ENCODE results near the gene PRR5. TPM values are rescaled to one million over a fixed set of nuclear protein-coding genes. Genes with fewer than 3 reads are reported as not detected.

The PRR5 gene
- total and polyA plus RNA-seq, 2 donors: 5.9 to 16.2 TPM

GRCh38 chr22:44754998-44755397, 53.0 kb downstream of the PRR5 start:
- H3K27ac ChIP-seq (ENCODE audit: low read depth in 1 of 2, low read length in 1 of 2): no peak overlapping the region
- no peak for DNase-seq (ENCODE audit: low read depth in 6 of 9, low spot score in 9 of 9)
- peaks cover 36 to 69% of the 10 kb centered on the region in 2 donors for H3K27me3 ChIP-seq (ENCODE audit: control insufficient read depth in 2 of 2, insufficient read depth in 1 of 2, low read length in 1 of 2)
- WGBS: 60% methylated on average over 7 of the region's 7 CpGs
- peaks cover 1 to 4% of the 10 kb centered on the region in 2 donors for H3K9me3 ChIP-seq (ENCODE audit: control insufficient read depth in 2 of 2, insufficient read depth in 1 of 2, low read length in 1 of 2)
- H3K4me3 ChIP-seq (ENCODE audit: low read length in 2 of 2): no peak overlapping the region
- H3K4me1 ChIP-seq (ENCODE audit: control insufficient read depth in 2 of 2, insufficient read depth in 2 of 2, low read length in 2 of 2): no peaks in the 10 kb centered on the region
- no peaks in the 10 kb centered on the region for H3K36me3 ChIP-seq (ENCODE audit: control insufficient read depth in 2 of 2, insufficient read depth in 2 of 2, low read length in 1 of 2)

GRCh38 chr22:44755417-44755816, 53.4 kb downstream of the PRR5 start:
- H3K4me1 ChIP-seq (ENCODE audit: control insufficient read depth in 2 of 2, insufficient read depth in 2 of 2, low read length in 2 of 2): no peaks in the 10 kb centered on the region
- no peak overlapping the region for H3K27ac ChIP-seq (ENCODE audit: low read depth in 1 of 2, low read length in 1 of 2)

GRCh38 chr22:44755956-44756361, 54.0 kb downstream of the PRR5 start:
- no peak overlapping the region for H3K27ac ChIP-seq (ENCODE audit: low read depth in 1 of 2, low read length in 1 of 2)
- H3K4me1 ChIP-seq (ENCODE audit: control insufficient read depth in 2 of 2, insufficient read depth in 2 of 2, low read length in 2 of 2): no peaks in the 10 kb centered on the region
- WGBS: 39% methylated on average over 9 of the region's 9 CpGs
- no peak overlapping the region for H3K4me3 ChIP-seq (ENCODE audit: low read length in 2 of 2)
- H3K27me3 ChIP-seq (ENCODE audit: control insufficient read depth in 2 of 2, insufficient read depth in 1 of 2, low read length in 1 of 2): peaks cover 31 to 65% of the 10 kb centered on the region in 2 donors
- DNase-seq (ENCODE audit: low read depth in 6 of 9, low spot score in 9 of 9): no peak
- peaks cover 1 to 4% of the 10 kb centered on the region in 2 donors for H3K9me3 ChIP-seq (ENCODE audit: control insufficient read depth in 2 of 2, insufficient read depth in 1 of 2, low read length in 1 of 2)
- no peaks in the 10 kb centered on the region for H3K36me3 ChIP-seq (ENCODE audit: control insufficient read depth in 2 of 2, insufficient read depth in 2 of 2, low read length in 1 of 2)

More at GRCh38 chr22:44755417-44755816, 53.4 kb downstream of the PRR5 start:
- no peak overlapping the region for H3K4me3 ChIP-seq (ENCODE audit: low read length in 2 of 2)
- WGBS: 54% methylated on average over 6 of the region's 6 CpGs
- no peak for DNase-seq (ENCODE audit: low read depth in 6 of 9, low spot score in 9 of 9)
- H3K9me3 ChIP-seq (ENCODE audit: control insufficient read depth in 2 of 2, insufficient read depth in 1 of 2, low read length in 1 of 2): peaks cover 1 to 4% of the 10 kb centered on the region in 2 donors
- peaks cover 36 to 69% of the 10 kb centered on the region in 2 donors for H3K27me3 ChIP-seq (ENCODE audit: control insufficient read depth in 2 of 2, insufficient read depth in 1 of 2, low read length in 1 of 2)
- no peaks in the 10 kb centered on the region for H3K36me3 ChIP-seq (ENCODE audit: control insufficient read depth in 2 of 2, insufficient read depth in 2 of 2, low read length in 1 of 2)

GRCh38 chr22:44758344-44758973, 56.5 kb downstream of the PRR5 start:
- Histone ChIP-seq H3K9me3 (ENCODE audit: control insufficient read depth in 2 of 2, insufficient read depth in 1 of 2, low read length in 1 of 2) (no peaks in the 10 kb centered on the region), H3K27me3 (ENCODE audit: control insufficient read depth in 2 of 2, insufficient read depth in 1 of 2, low read length in 1 of 2) (peaks cover 11 to 42% of the 10 kb centered on the region in 2 donors), H3K27ac (ENCODE audit: low read depth in 1 of 2, low read length in 1 of 2) (no peak overlapping the region), H3K36me3 (ENCODE audit: control insufficient read depth in 2 of 2, insufficient read depth in 2 of 2, low read length in 1 of 2) (no peaks in the 10 kb centered on the region), H3K4me1 (ENCODE audit: control insufficient read depth in 2 of 2, insufficient read depth in 2 of 2, low read length in 2 of 2) (no peaks in the 10 kb centered on the region), H3K4me3 (ENCODE audit: low read length in 2 of 2) (no peak overlapping the region)
- DNase-seq (ENCODE audit: low read depth in 6 of 9, low spot score in 9 of 9): no peak
- 90% methylated on average over 11 of the region's 11 CpGs for WGBS

- Histone ChIP-seq H3K9me3 (ENCODE audit: control insufficient read depth in 2 of 2, insufficient read depth in 1 of 2, low read length in 1 of 2) (no peaks in the 10 kb centered on the region), H3K27me3 (ENCODE audit: control insufficient read depth in 2 of 2, insufficient read depth in 1 of 2, low read length in 1 of 2) (peaks cover 5 to 37% of the 10 kb centered on the region in 2 donors), H3K36me3 (ENCODE audit: control insufficient read depth in 2 of 2, insufficient read depth in 2 of 2, low read length in 1 of 2) (no peaks in the 10 kb centered on the region), H3K4me3 (ENCODE audit: low read length in 2 of 2) (no peak overlapping the region), H3K27ac (ENCODE audit: low read depth in 1 of 2, low read length in 1 of 2) (no peak overlapping the region), H3K4me1 (ENCODE audit: control insufficient read depth in 2 of 2, insufficient read depth in 2 of 2, low read length in 2 of 2) (no peaks in the 10 kb centered on the region)
- 75% methylated on average over 6 of the region's 6 CpGs for WGBS
- DNase-seq (ENCODE audit: low read depth in 6 of 9, low spot score in 9 of 9): no peak
Observed at GRCh38 chr22:44759001-44759400, 57.0 kb downstream of the PRR5 start.

- Histone ChIP-seq H3K4me3 (ENCODE audit: low read length in 2 of 2) (no peak overlapping the region), H3K36me3 (ENCODE audit: control insufficient read depth in 2 of 2, insufficient read depth in 2 of 2, low read length in 1 of 2) (no peaks in the 10 kb centered on the region), H3K9me3 (ENCODE audit: control insufficient read depth in 2 of 2, insufficient read depth in 1 of 2, low read length in 1 of 2) (no peaks in the 10 kb centered on the region), H3K4me1 (ENCODE audit: control insufficient read depth in 2 of 2, insufficient read depth in 2 of 2, low read length in 2 of 2) (no peaks in the 10 kb centered on the region), H3K27me3 (ENCODE audit: control insufficient read depth in 2 of 2, insufficient read depth in 1 of 2, low read length in 1 of 2) (peaks cover 4 to 30% of the 10 kb centered on the region in 2 donors), H3K27ac (ENCODE audit: low read depth in 1 of 2, low read length in 1 of 2) (no peak overlapping the region)
- no peak for DNase-seq (ENCODE audit: low read depth in 6 of 9, low spot score in 9 of 9)
- WGBS: 93% methylated on average over 18 of the region's 18 CpGs
Observed at GRCh38 chr22:44759430-44760310, 57.7 kb downstream of the PRR5 start.

GRCh38 chr22:44760476-44760875, 58.5 kb downstream of the PRR5 start:
- Histone ChIP-seq H3K27ac (ENCODE audit: low read depth in 1 of 2, low read length in 1 of 2) (no peak overlapping the region), H3K9me3 (ENCODE audit: control insufficient read depth in 2 of 2, insufficient read depth in 1 of 2, low read length in 1 of 2) (no peaks in the 10 kb centered on the region), H3K36me3 (ENCODE audit: control insufficient read depth in 2 of 2, insufficient read depth in 2 of 2, low read length in 1 of 2) (no peaks in the 10 kb centered on the region), H3K27me3 (ENCODE audit: control insufficient read depth in 2 of 2, insufficient read depth in 1 of 2, low read length in 1 of 2) (peaks cover 0 to 22% of the 10 kb centered on the region in 2 donors), H3K4me1 (ENCODE audit: control insufficient read depth in 2 of 2, insufficient read depth in 2 of 2, low read length in 2 of 2) (no peaks in the 10 kb centered on the region), H3K4me3 (ENCODE audit: low read length in 2 of 2) (no peak overlapping the region)
- 86% methylated on average over 5 of the region's 5 CpGs for whole genome bisulfite sequencing
- no peak for DNase-seq (ENCODE audit: low read depth in 6 of 9, low spot score in 9 of 9)

GRCh38 chr22:44761025-44761424, 59.0 kb downstream of the PRR5 start:
- Histone ChIP-seq H3K36me3 (ENCODE audit: control insufficient read depth in 2 of 2, insufficient read depth in 2 of 2, low read length in 1 of 2) (no peaks in the 10 kb centered on the region), H3K27me3 (ENCODE audit: control insufficient read depth in 2 of 2, insufficient read depth in 1 of 2, low read length in 1 of 2) (peaks cover 0 to 16% of the 10 kb centered on the region in 2 donors), H3K4me3 (ENCODE audit: low read length in 2 of 2) (no peak overlapping the region), H3K4me1 (ENCODE audit: control insufficient read depth in 2 of 2, insufficient read depth in 2 of 2, low read length in 2 of 2) (no peaks in the 10 kb centered on the region), H3K27ac (ENCODE audit: low read depth in 1 of 2, low read length in 1 of 2) (no peak overlapping the region), H3K9me3 (ENCODE audit: control insufficient read depth in 2 of 2, insufficient read depth in 1 of 2, low read length in 1 of 2) (no peaks in the 10 kb centered on the region)
- no peak for DNase-seq (ENCODE audit: low read depth in 6 of 9, low spot score in 9 of 9)
- WGBS: 88% methylated on average over 10 of the region's 10 CpGs

- Histone ChIP-seq H3K27ac (ENCODE audit: low read depth in 1 of 2, low read length in 1 of 2) (no peak overlapping the region), H3K9me3 (ENCODE audit: control insufficient read depth in 2 of 2, insufficient read depth in 1 of 2, low read length in 1 of 2) (no peaks in the 10 kb centered on the region), H3K4me1 (ENCODE audit: control insufficient read depth in 2 of 2, insufficient read depth in 2 of 2, low read length in 2 of 2) (no peaks in the 10 kb centered on the region), H3K36me3 (ENCODE audit: control insufficient read depth in 2 of 2, insufficient read depth in 2 of 2, low read length in 1 of 2) (no peaks in the 10 kb centered on the region), H3K4me3 (ENCODE audit: low read length in 2 of 2) (no peak overlapping the region), H3K27me3 (ENCODE audit: control insufficient read depth in 2 of 2, insufficient read depth in 1 of 2, low read length in 1 of 2) (peaks cover 0 to 3% of the 10 kb centered on the region in 2 donors)
- 98% methylated on average over 17 of the region's 17 CpGs for WGBS
- DNase-seq (ENCODE audit: low read depth in 6 of 9, low spot score in 9 of 9): no peak
Observed at GRCh38 chr22:44764373-44764772, 62.4 kb downstream of the PRR5 start.
